Colonic mucosa (tissue), 4 donors: ENCODE data around the gene SHB. TPM values are rescaled to one million over a fixed set of nuclear protein-coding genes. Genes with fewer than 3 reads are reported as not detected.
"Not testable (repeated sequence)": the region's sequence is repeated elsewhere in the genome, so short reads cannot be mapped to it uniquely, and the experiment has no call there.

Experiments used
- DNase-seq: peaks from one replicate; pipeline ENCODE4 v3.0.0-alpha.2; 2020
- H3K27ac ChIP-seq: fragments of 200-600 bp; one replicate; pipeline ENCODE4 v1.8.0; 2021
- H3K27me3 ChIP-seq: fragments of 200-600 bp; one replicate; pipeline ENCODE4 v1.8.0; 2021
- H3K36me3 ChIP-seq: fragments of 200-600 bp; one replicate; pipeline ENCODE4 v1.8.0; 2021
- H3K4me1 ChIP-seq: fragments of 200-600 bp; one replicate; pipeline ENCODE4 v1.8.0; 2021; ENCODE audit warnings: mild to moderate bottlenecking
- H3K4me3 ChIP-seq: fragments of 200-600 bp; one replicate; pipeline ENCODE4 v1.8.0; 2021
- H3K9ac ChIP-seq, 2 donors: one replicate each; pipeline ENCODE4 v1.7.0; 2013; ENCODE audit warnings: control low read depth in 2 of 2, low read depth in 2 of 2, low read length in 2 of 2
- H3K9me3 ChIP-seq: fragments of 200-600 bp; one replicate; pipeline ENCODE4 v1.8.0; 2021
- intact Hi-C: fragments of 100-400 bp; cut with DNase I; formaldehyde crosslinking; loops from one replicate; pipeline ENCODE4 v1.14.1; 2022
- total RNA-seq, 2 donors: library from RNA; stranded (reverse); fragmentation: NEBNext Ultra II Directional in 1 of 2; extraction: Animal tissue kit (Norgen Biotek cat#: 25700) in 1 of 2; gene quantifications; one replicate each; pipeline ENCODE4 v1.2.1, GENCODE V29; 2021
- TF ChIP-seq, protein P1 (sequence below): fragments of 200-600 bp; IDR thresholded peaks from one replicate; pipeline ENCODE4 v1.8.0; 2022; ENCODE audit warnings: antibody characterized with exemption, mild to moderate bottlenecking
- donor health status: healthy.
- donor health status: DM: no; HTN: no; CAD: no.
- donor health status: DM: no; HTN: no; CAD: no.

The SHB gene
- total RNA-seq, 2 donors from 2014 or later, result 17.4 to 24.0 TPM

DNA sequence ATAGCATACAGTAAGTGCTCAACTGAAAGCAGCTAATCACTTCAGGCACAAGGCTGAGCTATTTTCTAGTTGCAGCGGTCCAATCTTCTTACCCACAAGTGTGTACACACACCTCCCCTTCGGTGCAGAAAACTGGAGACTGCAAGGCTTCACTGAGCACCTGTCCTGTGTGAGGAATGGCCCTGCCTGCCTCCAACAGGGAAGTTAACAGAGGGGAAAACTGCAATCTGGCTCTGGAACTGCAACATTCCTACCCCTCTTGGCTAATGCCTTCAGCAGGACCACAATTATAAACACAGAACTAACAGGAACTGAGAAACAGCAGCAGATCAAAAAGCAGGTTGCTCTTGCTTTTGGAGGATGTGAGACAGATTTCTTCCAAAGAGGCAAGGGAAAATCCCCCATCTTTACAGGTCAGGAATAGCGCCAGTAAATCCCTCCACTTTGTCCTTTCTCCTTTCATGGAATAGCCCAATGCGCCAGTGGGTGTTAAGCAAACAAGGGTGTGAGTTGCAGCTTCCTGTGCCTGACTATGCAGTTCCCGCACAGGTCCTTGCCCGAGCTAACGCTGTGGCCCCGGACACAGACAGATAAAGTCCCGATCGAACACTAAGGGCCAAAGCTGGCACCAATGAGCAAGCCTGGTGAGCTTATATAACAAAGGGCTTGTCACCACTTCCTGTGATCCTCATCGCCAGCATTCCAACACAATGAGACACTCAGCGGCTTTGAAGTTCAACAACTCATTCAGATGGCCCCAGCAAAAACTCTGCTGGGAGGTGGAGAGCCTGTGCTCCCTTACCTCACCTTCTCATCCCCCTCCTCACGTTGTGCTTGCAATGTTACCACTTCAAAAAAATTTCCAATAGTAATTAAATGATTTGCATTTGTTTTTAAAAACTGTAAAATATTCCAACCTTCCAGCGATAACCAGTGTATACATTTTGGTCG is 21.5 kb downstream of the SHB start:
- H3K4me3 ChIP-seq, result no peak overlapping the region
- peak overlapping the region; percentile 80 for H3K27ac ChIP-seq
- DNase-seq, result peak; percentile 78
- H3K9ac ChIP-seq, result peak overlapping the region in 1 of 2 donors; percentile 51
- TF ChIP-seq, protein P1, sequence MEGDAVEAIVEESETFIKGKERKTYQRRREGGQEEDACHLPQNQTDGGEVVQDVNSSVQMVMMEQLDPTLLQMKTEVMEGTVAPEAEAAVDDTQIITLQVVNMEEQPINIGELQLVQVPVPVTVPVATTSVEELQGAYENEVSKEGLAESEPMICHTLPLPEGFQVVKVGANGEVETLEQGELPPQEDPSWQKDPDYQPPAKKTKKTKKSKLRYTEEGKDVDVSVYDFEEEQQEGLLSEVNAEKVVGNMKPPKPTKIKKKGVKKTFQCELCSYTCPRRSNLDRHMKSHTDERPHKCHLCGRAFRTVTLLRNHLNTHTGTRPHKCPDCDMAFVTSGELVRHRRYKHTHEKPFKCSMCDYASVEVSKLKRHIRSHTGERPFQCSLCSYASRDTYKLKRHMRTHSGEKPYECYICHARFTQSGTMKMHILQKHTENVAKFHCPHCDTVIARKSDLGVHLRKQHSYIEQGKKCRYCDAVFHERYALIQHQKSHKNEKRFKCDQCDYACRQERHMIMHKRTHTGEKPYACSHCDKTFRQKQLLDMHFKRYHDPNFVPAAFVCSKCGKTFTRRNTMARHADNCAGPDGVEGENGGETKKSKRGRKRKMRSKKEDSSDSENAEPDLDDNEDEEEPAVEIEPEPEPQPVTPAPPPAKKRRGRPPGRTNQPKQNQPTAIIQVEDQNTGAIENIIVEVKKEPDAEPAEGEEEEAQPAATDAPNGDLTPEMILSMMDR, result no peak
- no peaks in the 10 kb centered on the region for H3K36me3 ChIP-seq
- H3K4me1 ChIP-seq, result peaks cover 20% of the 10 kb centered on the region
- H3K9me3 ChIP-seq, result no peaks in the 10 kb centered on the region
- H3K27me3 ChIP-seq, result no peaks in the 10 kb centered on the region
- intact Hi-C loops, result no loop called here

DNA sequence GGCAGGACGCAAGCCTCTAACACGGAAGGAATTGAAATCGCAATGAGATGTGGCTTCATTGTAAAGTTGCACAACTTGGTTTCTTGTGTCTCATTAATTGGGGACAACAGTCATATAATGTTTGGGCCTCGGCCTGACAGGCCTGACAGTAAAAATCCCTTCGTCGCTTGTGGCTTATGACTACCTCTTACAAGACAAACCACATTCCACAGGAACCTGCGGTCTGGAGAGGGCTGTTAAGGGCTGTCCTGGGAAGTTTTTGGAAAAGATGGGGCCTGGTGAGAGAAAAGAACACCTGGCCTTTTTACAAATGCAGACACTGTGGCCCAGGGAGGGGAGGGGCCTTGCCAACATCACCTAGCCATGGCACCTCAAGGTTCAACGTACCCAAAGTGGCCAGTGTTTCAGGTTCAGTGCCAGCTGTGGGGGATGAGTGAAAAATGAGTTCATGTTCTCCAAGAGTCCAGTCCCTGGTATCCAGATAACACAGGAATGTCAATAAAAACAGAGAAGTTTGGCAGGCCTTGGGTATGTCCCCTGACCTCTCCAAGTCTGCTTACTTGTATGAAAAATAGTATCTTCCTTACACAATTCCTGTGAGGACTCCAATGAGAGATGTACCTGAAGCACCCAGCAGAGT is 22.2 kb downstream of the SHB start:
- Histone ChIP-seq H3K27me3 (no peaks in the 10 kb centered on the region), H3K9ac (peak overlapping the region in 1 of 2 donors; percentile 51), H3K27ac (peak overlapping the region; percentile 80), H3K4me3 (no peak overlapping the region), H3K9me3 (no peaks in the 10 kb centered on the region), H3K36me3 (no peaks in the 10 kb centered on the region), H3K4me1 (peaks cover 20% of the 10 kb centered on the region)
- TF ChIP-seq, protein P1, result no peak
- intact Hi-C loops, result no loop called here
- DNase-seq, result no peak

DNA sequence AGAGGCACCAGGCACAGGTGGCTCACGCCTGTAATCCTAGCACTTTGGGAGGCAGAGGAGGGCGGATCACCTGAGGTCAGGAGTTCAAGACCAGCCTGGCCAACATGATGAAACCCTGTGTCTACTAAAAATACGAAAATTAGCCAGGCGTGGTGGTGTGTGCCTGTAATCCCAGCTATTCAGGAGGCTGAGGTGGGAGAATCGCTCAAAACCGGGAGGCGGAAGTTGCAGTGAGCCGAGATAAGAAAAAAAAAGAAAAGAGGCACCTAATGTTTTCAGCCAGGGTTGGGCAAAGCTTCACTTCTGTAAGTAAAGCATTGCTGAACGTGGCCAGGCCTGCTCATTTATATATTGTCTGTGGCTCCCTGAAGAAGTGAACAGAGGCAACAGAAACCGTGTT is 23.1 kb downstream of the SHB start:
- intact Hi-C loops, DNase-seq, H3K27me3 ChIP-seq, H3K4me3 ChIP-seq, H3K36me3 ChIP-seq, H3K9me3 ChIP-seq: not testable (repeated sequence)
- Histone ChIP-seq H3K4me1 (peaks cover 20% of the 10 kb centered on the region), H3K9ac (peak overlapping the region in 1 of 2 donors; percentile 35), H3K27ac (peak overlapping the region; percentile 80)

DNA sequence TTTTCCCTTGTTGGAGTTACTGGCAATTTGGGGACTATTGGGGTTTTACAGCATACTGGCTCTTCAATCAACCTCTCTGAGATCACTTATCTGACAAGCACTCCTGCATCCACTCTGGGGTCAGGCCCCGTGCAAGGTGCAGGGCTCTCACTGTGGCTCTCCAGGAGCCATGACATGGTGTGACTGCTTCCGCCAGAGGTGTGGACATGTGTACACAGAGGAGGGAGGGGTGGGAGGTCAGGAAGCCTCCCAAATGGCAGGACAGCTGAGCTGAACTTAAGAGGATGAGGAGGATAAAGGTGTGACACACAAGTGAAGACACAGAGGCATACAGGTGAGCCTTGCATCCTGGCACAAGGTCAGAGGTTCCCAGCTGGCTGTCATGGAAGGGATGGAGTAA is 24.3 kb downstream of the SHB start:
- no peak overlapping the region for H3K27ac ChIP-seq
- intact Hi-C loops, result no loop called here
- DNase-seq, result no peak

DNA sequence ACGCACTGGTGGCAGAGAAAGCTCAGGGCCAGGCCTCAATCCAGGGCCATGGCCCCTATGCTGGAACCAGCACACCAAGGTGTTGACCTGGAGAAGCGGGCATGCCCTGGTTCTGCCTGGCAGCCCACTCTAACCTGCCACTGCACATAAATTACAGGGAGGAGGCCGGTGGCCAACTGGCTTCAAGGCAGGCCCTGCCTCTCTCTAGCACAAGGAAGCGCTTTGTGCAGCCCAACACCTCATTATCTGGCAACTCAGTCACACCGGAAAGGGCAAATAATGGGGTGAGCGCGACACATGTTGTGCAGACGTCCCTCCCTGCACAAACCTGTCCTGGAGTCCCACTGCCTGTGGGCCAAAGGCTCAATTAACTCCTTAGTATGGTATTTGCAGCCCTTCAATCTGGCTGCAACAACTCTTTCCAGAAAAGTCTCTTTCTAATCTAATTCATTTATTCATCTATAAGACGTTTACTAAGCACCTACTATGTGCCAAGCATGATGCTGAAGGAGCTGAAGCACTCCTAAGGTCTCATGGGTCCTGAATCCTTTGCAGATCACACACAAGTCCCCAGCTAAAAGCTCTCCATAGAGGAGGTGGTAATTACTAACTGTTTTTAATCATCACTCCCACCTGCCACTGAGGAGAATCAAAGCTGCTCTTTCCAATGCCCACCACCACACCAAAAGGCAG is 24.9 kb downstream of the SHB start:
- Histone ChIP-seq H3K36me3 (no peaks in the 10 kb centered on the region), H3K27me3 (no peaks in the 10 kb centered on the region), H3K9ac (no peak overlapping the region), H3K4me1 (peaks cover 28% of the 10 kb centered on the region), H3K27ac (no peak overlapping the region), H3K9me3 (no peaks in the 10 kb centered on the region), H3K4me3 (no peak overlapping the region)
- DNase-seq, result no peak
- intact Hi-C loops, result no loop called here
- TF ChIP-seq, protein P1, result no peak

More for the DNA sequence above, 24.3 kb downstream of the SHB start:
- H3K9me3 ChIP-seq, result no peaks in the 10 kb centered on the region
- peaks cover 21% of the 10 kb centered on the region for H3K4me1 ChIP-seq
- no peak overlapping the region for H3K4me3 ChIP-seq
- TF ChIP-seq, protein P1, result no peak
- no peak overlapping the region for H3K9ac ChIP-seq
- H3K27me3 ChIP-seq, result no peaks in the 10 kb centered on the region
- H3K36me3 ChIP-seq, result no peaks in the 10 kb centered on the region
